Mucosa of gallbladder (tissue), 1 donor: ENCODE measurements around the gene SENP6. TPM values are rescaled to one million over a fixed set of nuclear protein-coding genes. Genes with fewer than 3 reads are reported as not detected.
"Not testable (repeated sequence)": the region's sequence is repeated elsewhere in the genome, so short reads cannot be mapped to it uniquely, and the experiment has no call there.

Experiments
- DNase-seq: peaks from one replicate; pipeline ENCODE4 v3.0.0-alpha.2; 2020; ENCODE audit warnings: low spot score
- total RNA-seq: library from RNA; stranded (reverse); gene quantifications from one replicate; pipeline ENCODE4 v1.2.1, GENCODE V29; 2021
- donor health status: DM: no; HTN: no; CAD: no.

Gene SENP6
- total RNA-seq, 1 donor from 2014 or later = 71.2 TPM

- DNase-seq = no peak
These were observed 64.9 kb downstream of the SENP6 start for GRCh38 chr6:75666592-75666991.

GRCh38 chr6:75673884-75674283 lies 72.2 kb downstream of the SENP6 start:
- DNase-seq = no peak

DNA sequence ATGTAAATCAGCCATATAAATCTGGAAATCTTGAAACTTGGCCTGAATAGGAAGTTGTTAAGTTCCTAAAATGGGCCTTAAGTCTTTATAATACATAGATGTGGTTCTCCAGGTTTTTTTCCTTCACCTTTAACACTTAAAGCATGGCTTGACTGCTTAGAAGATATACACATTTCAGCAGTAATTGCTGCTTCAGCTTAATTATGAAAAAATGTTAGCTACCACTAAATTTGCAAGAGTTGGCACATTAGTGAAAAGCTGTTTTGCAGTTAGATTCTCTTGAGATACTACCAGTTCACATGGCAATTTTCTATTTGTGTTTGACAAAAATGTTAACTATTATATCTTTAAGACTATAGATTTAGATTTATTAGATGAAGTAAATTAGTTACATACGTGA lies 74.7 kb downstream of the SENP6 start:
- DNase-seq = no peak

DNA sequence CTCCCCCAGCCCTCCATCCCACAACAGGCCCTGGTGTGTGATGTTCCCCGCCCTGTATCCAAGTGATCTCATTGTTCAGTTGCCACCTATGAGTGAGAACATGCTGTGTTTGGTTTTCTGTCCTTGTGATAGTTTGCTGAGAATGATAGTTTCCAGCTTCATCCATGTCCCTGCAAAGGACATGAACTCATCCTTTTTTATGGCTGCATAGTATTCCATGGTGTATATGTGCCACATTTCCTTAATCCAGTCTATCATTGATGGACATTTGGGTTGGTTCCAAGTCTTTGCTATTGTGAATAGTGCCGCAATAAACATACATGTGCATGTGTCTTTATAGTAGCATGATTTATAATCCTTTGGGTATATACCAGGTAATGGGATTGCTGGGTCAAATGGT lies 80.9 kb downstream of the SENP6 start:
- not testable (repeated sequence) for DNase-seq

DNA sequence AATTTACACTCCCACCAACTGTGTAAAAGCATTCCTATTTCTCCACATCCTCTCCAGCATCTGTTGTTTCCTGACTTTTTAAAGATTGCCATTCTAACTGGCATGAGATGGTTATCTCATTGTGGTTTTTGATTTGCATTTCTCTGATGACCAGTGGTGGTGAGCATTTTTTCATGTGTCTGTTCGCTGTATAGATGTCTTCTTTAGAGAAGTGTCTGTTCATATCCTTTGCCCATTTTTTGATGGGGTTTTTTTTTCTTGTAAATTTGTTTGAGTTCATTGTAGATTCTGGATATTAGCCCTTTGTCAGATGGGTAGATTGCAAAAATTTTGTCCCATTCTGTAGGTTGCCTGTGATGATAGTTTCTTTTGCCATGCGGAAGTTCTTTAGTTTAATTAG lies 81.3 kb downstream of the SENP6 start:
- not testable (repeated sequence) for DNase-seq

DNA sequence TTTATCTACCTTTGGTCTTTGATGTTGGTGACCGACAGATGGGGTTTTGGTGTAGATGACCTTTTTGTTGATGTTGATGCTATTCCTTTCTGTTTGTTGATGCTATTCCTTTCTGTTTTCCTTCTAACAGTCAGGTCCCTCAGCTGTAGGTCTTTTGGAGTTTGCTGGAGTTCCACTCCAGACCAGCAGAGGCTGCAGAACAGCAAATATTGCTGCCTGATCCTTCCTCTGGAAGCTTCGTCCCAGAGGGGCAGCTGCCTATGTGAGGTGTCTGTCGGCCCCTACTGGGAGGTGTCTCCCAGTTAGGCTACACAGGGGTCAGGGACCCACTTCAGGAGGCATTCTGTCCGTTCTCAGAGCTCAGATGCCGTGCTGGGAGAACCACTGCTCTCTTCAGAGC lies 85.9 kb downstream of the SENP6 start:
- not testable (repeated sequence) for DNase-seq

- not testable (repeated sequence) for DNase-seq
These were observed 86.3 kb downstream of the SENP6 start for GRCh38 chr6:75687937-75688336.

- DNase-seq = no peak
These were observed 87.9 kb downstream of the SENP6 start for GRCh38 chr6:75689576-75689975.

DNA sequence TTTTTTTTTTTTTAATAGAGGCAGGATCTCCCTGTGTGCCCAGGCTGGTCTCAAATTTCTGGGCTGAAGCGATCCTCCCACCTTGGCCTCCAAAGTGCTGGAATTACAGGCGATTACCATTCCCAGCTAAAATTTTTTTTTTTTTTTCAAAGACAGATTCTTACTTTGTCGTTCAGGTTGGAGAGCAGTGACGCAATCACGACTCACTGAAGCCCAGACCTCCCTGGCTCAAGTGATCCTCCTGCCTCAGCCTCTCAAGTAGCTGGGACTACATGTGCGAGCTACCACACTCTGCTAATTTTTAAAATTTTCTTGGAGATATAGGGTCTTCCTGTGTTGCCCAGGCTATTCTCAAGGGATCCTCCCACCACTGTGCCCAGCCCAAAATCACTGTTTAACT lies 89.3 kb downstream of the SENP6 start:
- no peak for DNase-seq

DNA sequence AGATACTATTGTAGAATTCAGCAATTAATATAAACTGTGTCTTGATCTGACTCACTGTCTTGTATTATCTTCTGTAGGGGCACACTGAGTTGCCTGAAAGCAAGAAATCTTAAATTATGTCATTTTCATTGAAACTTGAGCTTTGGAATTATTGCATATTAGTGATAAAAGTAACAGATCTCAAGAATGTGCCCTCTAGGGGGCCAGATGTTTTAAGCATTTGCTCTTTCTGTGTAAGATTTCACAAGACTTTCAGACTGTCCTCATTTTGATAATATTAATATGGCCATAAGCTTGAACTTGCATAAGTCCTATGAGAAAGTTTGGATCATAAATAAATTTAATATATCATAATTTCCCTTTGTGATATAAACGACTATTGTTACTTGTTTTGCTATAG lies 91.9 kb downstream of the SENP6 start:
- no peak for DNase-seq

DNA sequence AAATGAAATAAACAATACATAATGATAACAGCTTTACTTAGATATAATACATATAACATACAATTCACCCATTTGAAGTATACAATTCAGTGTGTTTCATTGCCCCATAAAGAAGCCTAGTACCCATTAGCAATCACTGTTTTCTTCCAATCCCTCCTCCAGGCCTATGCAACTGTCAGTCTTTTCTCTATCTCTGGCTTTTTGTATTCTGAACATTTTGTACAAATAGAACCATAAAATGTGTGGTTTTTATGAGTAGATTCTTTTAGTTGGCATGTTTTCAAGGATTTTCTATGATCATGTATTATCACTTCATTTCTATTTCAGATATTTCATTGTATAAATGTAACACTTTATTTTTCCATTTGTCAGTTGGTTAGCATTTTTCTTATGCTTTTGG lies 92.7 kb downstream of the SENP6 start:
- DNase-seq = no peak

DNA sequence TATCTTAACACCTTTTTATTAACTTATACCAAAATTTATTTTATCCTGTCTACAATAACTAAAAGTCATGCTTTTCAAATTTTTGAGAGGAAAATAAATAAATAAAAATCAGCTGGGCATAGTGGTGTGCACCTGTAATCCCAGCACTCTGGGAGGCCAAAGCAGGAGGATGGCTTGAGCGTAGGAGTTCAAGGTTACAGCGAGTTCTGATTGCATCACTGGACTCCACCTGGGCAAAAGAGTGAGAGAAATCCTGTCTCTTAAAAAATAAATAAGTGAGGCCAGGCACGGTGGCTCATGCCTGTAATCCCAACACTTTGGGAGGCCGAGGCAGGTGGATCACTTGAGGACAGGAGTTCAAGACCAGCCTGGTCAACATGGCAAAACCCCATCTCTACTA lies 106.7 kb downstream of the SENP6 start:
- not testable (repeated sequence) for DNase-seq

DNA sequence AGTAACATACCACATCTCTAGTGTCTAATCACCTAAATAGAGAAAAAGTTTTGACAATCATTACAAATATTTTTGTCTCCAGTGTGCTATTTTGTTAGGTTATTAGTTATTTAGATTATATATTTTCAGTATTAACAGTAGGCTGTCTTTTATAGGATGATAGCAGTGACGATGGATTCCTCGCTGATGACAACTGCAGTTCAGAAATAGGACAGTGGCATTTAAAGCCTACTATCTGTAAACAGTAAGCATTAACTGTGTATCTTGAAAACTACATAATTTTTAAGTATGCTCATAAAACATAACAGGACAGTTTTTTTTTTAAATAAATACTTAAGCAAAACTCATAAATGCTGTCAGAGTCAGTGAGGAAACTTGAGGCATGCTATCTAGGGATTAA lies 109.5 kb downstream of the SENP6 start:
- DNase-seq = no peak

DNA sequence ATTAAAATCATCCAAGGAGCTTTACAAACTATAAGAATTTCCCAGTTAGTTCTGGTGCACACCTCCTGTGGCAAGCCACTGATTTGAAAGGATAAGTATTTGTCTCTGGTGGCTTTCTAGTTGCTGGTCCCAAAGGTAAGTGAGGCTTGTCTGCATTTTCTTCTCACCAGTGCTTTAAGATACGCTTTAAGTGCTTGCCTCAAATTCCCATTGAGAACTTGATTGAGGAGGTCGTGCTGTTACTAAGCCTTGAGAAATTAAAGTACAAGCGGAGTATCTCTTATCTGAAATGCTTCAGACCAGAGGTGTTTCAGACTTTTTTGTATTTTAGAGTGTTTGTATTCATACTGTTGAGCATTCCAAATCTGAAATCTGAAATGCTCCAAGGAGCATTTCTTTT lies 117.5 kb downstream of the SENP6 start:
- no peak for DNase-seq

DNA sequence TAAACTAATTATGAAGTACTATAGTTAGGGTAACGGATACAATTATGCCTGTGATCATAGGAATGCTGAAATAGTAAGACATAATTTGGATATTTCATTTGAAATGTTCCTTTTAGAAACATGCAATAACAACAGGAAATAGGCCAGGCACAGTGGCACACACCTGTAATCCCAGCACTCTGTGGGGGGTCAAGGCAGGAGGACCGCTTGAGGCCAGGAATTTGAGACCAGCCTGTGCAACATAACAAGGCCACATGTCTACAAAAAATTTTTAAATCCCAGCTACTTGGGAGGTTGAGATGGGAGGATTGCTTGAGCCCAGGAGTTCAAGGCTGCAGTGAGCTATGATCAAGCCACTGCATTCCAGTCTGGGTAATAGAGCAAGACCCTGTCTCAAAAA lies 121.7 kb downstream of the SENP6 start:
- no peak for DNase-seq

- DNase-seq = no peak
These were observed 125.5 kb downstream of the SENP6 start for GRCh38 chr6:75727206-75727605.

DNA sequence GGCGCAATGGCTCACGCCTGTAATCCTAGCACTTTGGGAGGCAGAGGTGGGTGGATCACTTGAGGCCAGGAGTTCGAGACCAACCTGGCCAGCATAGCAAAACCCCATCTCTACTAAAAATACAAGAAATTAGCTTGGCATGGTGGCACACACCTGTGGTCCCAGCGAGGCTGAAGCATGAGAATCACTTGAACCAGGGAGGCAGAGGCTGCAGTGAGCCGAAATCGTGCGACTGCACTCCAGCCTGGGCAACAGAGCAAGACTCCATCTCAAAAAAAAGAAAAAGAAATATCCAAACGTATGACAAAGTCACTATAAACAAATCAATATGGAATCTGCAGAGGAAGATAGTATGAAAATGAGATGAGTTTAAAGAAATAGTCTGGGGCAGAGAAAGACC lies 129.3 kb downstream of the SENP6 start:
- not testable (repeated sequence) for DNase-seq

- peak; percentile 34 for DNase-seq
These were observed 134.0 kb downstream of the SENP6 start for GRCh38 chr6:75735491-75736186.

DNA sequence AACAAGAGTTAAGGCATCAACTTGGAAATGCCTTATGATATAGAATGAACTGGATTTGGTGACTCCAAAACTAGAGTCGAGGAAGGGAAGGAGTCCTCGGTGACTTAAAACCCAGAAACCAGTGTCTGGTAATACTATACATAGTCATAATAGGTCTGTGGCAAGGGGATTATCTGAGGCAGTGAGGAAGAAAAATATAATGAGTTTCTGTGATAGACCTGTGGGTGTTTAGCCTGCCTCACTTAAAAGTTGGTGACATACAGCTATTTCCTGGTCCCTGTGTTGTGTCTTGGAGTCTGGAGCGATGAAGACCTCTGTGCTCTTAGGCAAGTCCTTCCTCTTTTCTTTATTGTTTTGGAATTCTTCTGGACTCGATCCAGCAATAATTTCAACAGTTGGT lies 142.3 kb downstream of the SENP6 start:
- no peak for DNase-seq

DNA sequence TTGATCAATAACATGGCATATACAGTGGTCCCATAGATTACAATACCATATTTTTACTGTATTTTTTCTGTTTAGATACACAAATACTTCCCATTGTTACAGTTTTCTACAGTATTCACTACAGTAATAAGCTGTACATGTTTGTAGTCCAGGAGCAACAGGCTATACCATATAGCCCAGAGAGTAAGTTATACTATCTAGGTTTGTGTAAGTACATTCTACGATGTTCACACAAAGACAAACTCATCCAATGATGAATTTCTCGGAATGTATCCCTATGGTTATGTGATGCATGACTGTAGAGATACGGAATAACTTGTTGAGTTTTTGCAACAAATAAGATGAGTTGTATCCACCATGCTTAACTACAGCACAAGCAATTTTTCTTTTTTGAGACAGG lies 143.7 kb downstream of the SENP6 start:
- DNase-seq = no peak

DNA sequence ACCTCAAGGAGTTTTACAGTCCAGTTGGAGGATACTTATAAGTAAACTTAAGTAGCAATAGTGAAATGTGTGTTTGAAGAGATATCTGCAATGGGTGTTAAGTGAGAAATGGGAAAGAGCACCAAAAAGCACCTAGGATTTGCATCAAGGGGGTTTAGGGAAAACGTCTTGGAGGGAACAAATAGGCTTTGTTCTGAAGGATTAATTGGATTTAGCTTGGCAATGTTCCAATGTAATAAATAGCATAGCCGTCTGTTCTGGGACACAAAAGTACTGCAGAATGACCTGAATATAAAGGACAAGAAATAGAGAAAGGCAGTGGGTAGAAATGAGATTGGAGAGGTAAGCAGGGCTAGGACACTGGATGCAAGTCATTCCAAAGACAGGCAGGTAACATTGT lies 144.5 kb downstream of the SENP6 start:
- DNase-seq = no peak

- DNase-seq = no peak
These were observed 145.7 kb downstream of the SENP6 start for GRCh38 chr6:75747152-75747992.

GRCh38 chr6:75748003-75748742 lies 146.5 kb downstream of the SENP6 start:
- no peak for DNase-seq
